ENCODE results near the gene CMSS1.

DNA sequence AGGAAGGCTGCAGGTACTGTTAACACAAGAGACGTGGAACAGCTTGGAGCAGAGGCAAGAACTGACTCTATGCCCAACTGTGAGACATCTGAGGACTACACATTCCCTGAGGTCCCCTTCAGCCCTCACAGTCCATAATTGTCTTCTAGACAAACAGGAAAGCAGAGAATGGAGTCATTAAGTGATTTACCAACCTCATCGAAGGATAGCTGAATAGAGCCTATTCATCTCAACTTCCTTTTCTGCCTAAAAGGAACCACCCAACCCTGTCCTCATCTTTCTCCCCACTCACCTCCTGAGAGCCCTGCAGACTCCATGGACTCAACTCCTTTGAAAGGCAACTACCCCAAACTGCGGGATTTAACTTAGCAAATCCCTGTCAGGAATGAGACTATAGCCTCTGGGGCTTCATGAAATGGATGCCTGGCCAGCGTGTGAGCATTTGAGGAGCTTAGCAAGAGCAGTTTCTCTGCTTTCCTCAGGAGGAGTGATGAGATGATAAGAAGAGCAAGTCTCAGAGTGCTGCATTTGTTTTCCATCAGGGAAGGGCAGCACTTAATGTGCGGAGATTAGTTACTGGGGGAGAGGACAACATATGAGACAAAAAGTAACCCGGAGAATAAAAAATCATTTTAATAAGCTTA is 358.1 kb downstream of the CMSS1 start:
- TF ChIP-seq SIN3A (IDR thresholded peaks at IDR 0.05; ENCODE audit: borderline replicate concordance, insufficient read depth, low read length) (no peak), TAF1 (IDR thresholded peaks at IDR 0.05; ENCODE audit: borderline replicate concordance, insufficient read depth, low read length) (no peak), POLR2AphosphoS5 (IDR thresholded peaks at IDR 0.05; ENCODE audit: low read depth, low read length) (no peak)
